Measurements from ENCODE around the gene SPDYE3.
"Not testable (repeated sequence)": the region's sequence is repeated elsewhere in the genome, so short reads cannot be mapped to it uniquely, and the experiment has no call there.

SPDYE3 gene

GRCh38 chr7:100307402-100307801 lies at the start of gene SPDYE3:
Gene SPDYE3, plus strand, starts transcription at chr7:100307702. Its CDS starts 184 bp downstream, at chr7:100307886.
- DNase-seq, result not testable (repeated sequence)

- DNase-seq, result not testable (repeated sequence)
Observed at GRCh38 chr7:100259984-100260383, 47.5 kb upstream of the SPDYE3 start.

GRCh38 chr7:100262896-100263295 lies 44.6 kb upstream of the SPDYE3 start:
- not testable (repeated sequence) for DNase-seq

GRCh38 chr7:100264223-100264622 lies 43.3 kb upstream of the SPDYE3 start:
- not testable (repeated sequence) for DNase-seq

GRCh38 chr7:100264669-100265165 lies 42.8 kb upstream of the SPDYE3 start:
- DNase-seq, result peak in 1 of 2 experiments; percentile 40

GRCh38 chr7:100265851-100266250 lies 41.7 kb upstream of the SPDYE3 start:
- DNase-seq, result not testable (repeated sequence)

- DNase-seq, result no peak
Observed at GRCh38 chr7:100266576-100267354, 40.7 kb upstream of the SPDYE3 start.

GRCh38 chr7:100267648-100268047 lies 39.9 kb upstream of the SPDYE3 start:
- DNase-seq, result no peak

GRCh38 chr7:100268882-100269281 lies 38.6 kb upstream of the SPDYE3 start:
- not testable (repeated sequence) for DNase-seq

- not testable (repeated sequence) for DNase-seq
Observed at GRCh38 chr7:100269306-100270045, 38.0 kb upstream of the SPDYE3 start.

GRCh38 chr7:100270046-100270918 lies 37.2 kb upstream of the SPDYE3 start:
- DNase-seq, result not testable (repeated sequence)

- DNase-seq, result not testable (repeated sequence)
Observed at GRCh38 chr7:100270941-100271593, 36.4 kb upstream of the SPDYE3 start.

GRCh38 chr7:100271716-100272537 lies 35.6 kb upstream of the SPDYE3 start:
- peak; percentile 95 to 98 for DNase-seq

- DNase-seq, result not testable (repeated sequence)
Observed at GRCh38 chr7:100272538-100272902, 35.0 kb upstream of the SPDYE3 start.

GRCh38 chr7:100275120-100275519 lies 32.4 kb upstream of the SPDYE3 start:
- DNase-seq, result no peak

GRCh38 chr7:100276126-100276525 lies 31.4 kb upstream of the SPDYE3 start:
- not testable (repeated sequence) for DNase-seq

GRCh38 chr7:100282069-100282608 lies 25.4 kb upstream of the SPDYE3 start:
- DNase-seq, result not testable (repeated sequence)

GRCh38 chr7:100283147-100283546 lies 24.4 kb upstream of the SPDYE3 start:
- DNase-seq, result not testable (repeated sequence)

- DNase-seq, result not testable (repeated sequence)
Observed at GRCh38 chr7:100287191-100287969, 20.1 kb upstream of the SPDYE3 start.

- DNase-seq, result not testable (repeated sequence)
Observed at GRCh38 chr7:100288258-100288657, 19.2 kb upstream of the SPDYE3 start.
